ENCODE results near the gene P2RX6. TPM values are rescaled to one million over a fixed set of nuclear protein-coding genes. Genes with fewer than 3 reads are reported as not detected.
A peak's percentile ranks its signal among the peaks of the same experiment; 100 is the strongest.

Gene P2RX6
- total and polyA plus RNA-seq, 9 of the 15 experiments (the other 6 are each of a cell fraction or from before 2014, with no cell fraction given), result 0.01 to 3.9 (median 1.5) TPM; not detected in 1

DNA sequence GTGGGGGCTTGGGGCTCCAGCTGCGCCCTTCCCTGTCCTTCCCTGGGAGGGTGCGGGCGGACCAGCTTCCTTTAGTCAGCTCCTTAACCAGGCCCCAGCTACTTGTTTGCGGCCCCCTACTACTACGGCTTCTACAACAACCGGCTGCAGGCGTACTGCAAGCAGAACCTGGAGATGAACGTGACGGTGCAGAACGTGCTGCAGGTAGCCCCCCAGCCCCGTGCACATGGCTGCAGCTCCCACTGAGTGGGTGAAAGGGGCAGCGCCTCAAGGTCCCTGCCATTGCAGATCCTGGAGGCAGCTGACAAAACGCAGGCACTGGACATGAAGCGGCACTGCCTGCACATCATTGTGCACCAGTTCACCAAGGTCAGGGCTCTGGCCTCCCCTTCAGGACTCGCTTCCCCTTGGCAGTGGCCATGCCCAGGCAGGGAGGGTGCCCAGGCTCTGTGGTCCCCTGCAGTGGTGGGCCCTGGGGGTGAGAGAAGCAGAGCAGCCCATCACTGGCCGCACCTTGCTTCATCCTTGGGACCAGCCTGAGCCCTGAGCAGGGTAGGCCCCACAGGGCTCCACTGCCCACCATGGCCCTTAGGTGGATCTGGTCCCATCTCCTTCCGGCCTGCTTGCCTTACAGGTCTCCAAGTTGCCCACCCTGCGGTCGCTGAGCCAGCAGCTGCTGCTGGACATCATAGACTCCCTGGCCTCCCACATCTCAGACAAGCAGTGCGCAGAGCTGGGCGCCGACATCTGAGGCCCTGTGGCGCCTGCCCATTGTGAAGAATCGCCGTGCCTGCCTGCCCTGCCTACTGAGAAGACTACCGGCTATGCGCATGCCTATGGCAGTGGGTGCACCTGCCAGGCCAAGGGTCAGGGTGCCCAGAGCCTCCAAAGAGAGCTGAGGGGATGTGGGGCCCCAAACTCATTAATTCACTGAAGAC, 18.1 kb upstream of the P2RX6 start (continued):
- TF ChIP-seq, protein P1, sequence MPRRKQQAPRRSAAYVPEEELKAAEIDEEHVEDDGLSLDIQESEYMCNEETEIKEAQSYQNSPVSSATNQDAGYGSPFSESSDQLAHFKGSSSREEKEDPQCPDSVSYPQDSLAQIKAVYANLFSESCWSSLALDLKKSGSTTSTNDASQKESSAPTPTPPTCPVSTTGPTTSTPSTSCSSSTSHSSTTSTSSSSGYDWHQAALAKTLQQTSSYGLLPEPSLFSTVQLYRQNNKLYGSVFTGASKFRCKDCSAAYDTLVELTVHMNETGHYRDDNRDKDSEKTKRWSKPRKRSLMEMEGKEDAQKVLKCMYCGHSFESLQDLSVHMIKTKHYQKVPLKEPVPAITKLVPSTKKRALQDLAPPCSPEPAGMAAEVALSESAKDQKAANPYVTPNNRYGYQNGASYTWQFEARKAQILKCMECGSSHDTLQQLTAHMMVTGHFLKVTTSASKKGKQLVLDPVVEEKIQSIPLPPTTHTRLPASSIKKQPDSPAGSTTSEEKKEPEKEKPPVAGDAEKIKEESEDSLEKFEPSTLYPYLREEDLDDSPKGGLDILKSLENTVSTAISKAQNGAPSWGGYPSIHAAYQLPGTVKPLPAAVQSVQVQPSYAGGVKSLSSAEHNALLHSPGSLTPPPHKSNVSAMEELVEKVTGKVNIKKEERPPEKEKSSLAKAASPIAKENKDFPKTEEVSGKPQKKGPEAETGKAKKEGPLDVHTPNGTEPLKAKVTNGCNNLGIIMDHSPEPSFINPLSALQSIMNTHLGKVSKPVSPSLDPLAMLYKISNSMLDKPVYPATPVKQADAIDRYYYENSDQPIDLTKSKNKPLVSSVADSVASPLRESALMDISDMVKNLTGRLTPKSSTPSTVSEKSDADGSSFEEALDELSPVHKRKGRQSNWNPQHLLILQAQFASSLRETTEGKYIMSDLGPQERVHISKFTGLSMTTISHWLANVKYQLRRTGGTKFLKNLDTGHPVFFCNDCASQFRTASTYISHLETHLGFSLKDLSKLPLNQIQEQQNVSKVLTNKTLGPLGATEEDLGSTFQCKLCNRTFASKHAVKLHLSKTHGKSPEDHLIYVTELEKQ (CRISPR knock-in tag; IDR thresholded peaks at IDR 0.05), result no peak
- TF ChIP-seq, protein P2, sequence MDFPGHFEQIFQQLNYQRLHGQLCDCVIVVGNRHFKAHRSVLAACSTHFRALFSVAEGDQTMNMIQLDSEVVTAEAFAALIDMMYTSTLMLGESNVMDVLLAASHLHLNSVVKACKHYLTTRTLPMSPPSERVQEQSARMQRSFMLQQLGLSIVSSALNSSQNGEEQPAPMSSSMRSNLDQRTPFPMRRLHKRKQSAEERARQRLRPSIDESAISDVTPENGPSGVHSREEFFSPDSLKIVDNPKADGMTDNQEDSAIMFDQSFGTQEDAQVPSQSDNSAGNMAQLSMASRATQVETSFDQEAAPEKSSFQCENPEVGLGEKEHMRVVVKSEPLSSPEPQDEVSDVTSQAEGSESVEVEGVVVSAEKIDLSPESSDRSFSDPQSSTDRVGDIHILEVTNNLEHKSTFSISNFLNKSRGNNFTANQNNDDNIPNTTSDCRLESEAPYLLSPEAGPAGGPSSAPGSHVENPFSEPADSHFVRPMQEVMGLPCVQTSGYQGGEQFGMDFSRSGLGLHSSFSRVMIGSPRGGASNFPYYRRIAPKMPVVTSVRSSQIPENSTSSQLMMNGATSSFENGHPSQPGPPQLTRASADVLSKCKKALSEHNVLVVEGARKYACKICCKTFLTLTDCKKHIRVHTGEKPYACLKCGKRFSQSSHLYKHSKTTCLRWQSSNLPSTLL (IDR thresholded peaks at IDR 0.05), result no peak
- TF ChIP-seq CBX5 (IDR thresholded peaks at IDR 0.05; ENCODE audit: borderline replicate concordance, low read depth) (no peak), ZNF668 (CRISPR knock-in tag; IDR thresholded peaks at IDR 0.05) (no peak), ZFPM2 (CRISPR knock-in tag; IDR thresholded peaks at IDR 0.05) (0 out of 2 replicates have a peak, but pooled peaks have one; percentile 7), HDAC2 (IDR thresholded peaks at IDR 0.05) (no peak), CHD4 (IDR thresholded peaks at IDR 0.05; ENCODE audit: insufficient read depth, insufficient replicate concordance, low read depth, low read length, poor library complexity, severe bottlenecking) (no peak), ZNF79 (CRISPR knock-in tag; IDR thresholded peaks at IDR 0.05; ENCODE audit: low read depth) (no peak), POLR2G (IDR thresholded peaks at IDR 0.05; ENCODE audit: low read depth, low read length) (no peak), POLR3A (IDR thresholded peaks at IDR 0.05; ENCODE audit: borderline replicate concordance, extremely low read depth, insufficient read depth, insufficient read length) (no peak), ZNF583 (CRISPR knock-in tag; IDR thresholded peaks at IDR 0.05) (0 out of 2 replicates have a peak, but pooled peaks have one; percentile 10), ZNF324 (CRISPR knock-in tag; IDR thresholded peaks at IDR 0.05) (no peak), SMARCE1 (IDR thresholded peaks at IDR 0.05) (no peak), NR2C2 (CRISPR knock-in tag; IDR thresholded peaks at IDR 0.05) (no peak), NR2C2 (tag; IDR thresholded peaks at IDR 0.05) (no peak), HDGF (IDR thresholded peaks at IDR 0.05) (no peak), LARP7 (IDR thresholded peaks at IDR 0.05) (no peak), CSDE1 (IDR thresholded peaks at IDR 0.05) (no peak)
- TF ChIP-seq, protein P3, sequence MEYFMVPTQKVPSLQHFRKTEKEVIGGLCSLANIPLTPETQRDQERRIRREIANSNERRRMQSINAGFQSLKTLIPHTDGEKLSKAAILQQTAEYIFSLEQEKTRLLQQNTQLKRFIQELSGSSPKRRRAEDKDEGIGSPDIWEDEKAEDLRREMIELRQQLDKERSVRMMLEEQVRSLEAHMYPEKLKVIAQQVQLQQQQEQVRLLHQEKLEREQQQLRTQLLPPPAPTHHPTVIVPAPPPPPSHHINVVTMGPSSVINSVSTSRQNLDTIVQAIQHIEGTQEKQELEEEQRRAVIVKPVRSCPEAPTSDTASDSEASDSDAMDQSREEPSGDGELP (CRISPR knock-in tag; IDR thresholded peaks at IDR 0.05; ENCODE audit: borderline replicate concordance), result no peak
- TF ChIP-seq, protein P4, sequence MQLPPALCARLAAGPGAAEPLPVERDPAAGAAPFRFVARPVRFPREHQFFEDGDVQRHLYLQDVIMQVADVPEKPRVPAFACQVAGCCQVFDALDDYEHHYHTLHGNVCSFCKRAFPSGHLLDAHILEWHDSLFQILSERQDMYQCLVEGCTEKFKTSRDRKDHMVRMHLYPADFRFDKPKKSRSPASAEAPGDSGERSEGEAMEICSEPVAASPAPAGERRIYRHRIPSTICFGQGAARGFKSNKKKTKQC (CRISPR knock-in tag; IDR thresholded peaks at IDR 0.05), result no peak
- TF ChIP-seq, protein P5, sequence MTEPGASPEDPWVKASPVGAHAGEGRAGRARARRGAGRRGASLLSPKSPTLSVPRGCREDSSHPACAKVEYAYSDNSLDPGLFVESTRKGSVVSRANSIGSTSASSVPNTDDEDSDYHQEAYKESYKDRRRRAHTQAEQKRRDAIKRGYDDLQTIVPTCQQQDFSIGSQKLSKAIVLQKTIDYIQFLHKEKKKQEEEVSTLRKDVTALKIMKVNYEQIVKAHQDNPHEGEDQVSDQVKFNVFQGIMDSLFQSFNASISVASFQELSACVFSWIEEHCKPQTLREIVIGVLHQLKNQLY (CRISPR knock-in tag; conservative IDR thresholded peaks at IDR 0.05), result 0 out of 4 replicates have a peak, but pooled peaks have one; percentile 6 to 86

Data from K562 (cell line).